ENCODE measurements around the gene RUNDC3A. TPM values are rescaled to one million over a fixed set of nuclear protein-coding genes. Genes with fewer than 3 reads are reported as not detected.

RUNDC3A gene
- total and polyA plus RNA-seq, 4 experiments from 2014 or later, result 0.19 to 0.28 TPM; not detected in 2

DNA sequence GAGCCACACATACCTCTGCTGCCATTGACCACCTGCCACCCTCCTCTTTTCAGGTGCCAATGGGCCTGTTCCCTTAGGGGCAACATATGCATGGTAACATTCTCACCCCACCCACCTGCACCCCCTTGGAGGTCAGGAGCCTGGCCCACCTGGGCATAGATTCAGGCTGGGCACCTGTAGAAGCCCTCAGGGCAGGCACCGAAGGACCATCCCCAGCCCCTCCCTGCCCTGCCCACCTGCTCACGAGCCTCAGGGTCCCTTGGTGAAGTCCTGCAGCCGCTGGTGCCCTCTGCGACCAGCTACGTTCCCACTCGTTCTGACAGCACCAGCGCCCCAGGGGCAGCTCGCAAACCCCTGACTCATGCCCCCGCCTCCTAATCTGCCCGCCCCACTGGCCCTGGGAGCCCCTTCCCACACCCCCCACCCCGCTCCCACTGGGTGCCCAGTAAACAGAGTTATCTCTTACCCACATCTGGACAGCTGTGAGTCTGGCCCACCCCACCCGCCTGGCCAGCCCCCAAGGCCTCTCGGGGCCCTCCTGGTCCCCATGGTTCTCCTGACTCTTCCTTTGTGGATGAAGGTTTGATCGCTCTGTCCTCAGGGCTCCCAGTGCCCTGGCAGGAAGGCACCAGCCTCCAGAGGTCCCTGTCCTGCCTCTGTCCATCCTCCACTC is 40.4 kb upstream of the RUNDC3A start, which contains the start of gene SLC4A1:
Gene SLC4A1, minus strand, starts transcription at position 318 of the 673 bp plus-strand sequence. CDS start 5,269 bp downstream, outside the sequence.
- Mint-ChIP-seq H3K4me1 (no peaks in the 10 kb centered on the region), H3K36me3 (no peaks in the 10 kb centered on the region), H3K27me3 (peaks cover 2 to 3% of the 10 kb centered on the region in 2 donors), H3K27ac (peak within 1 kb of the TSS in 1 of 7 donors; percentile 69), H3K9me3 (no peaks in the 10 kb centered on the region), H3K4me3 (no peak within 1 kb of the TSS)
- DNase-seq, result no peak
- CTCF ChIA-PET (ENCODE audit: partially characterized antibody), result interaction anchor here (0.9 to 1.0 kb wide), 2 partner anchors 19 to 20 kb away, joined by 3 read pairs; no protein-coding TSS in a partner anchor
- POLR2A ChIA-PET (ENCODE audit: partially characterized antibody), result no interaction called here
- Histone ChIP-seq H3K36me3 (ENCODE audit: insufficient read depth, low read length) (no peaks in the 10 kb centered on the region), H3K4me1 (ENCODE audit: insufficient read depth, low read length) (no peaks in the 10 kb centered on the region), H3K27ac (ENCODE audit: low read depth, low read length) (no peak within 1 kb of the TSS), H3K4me3 (ENCODE audit: low read length in 2 of 2) (no peak within 1 kb of the TSS), H3K27me3 (ENCODE audit: insufficient read depth, low read length) (no peaks in the 10 kb centered on the region), H3K9me3 (ENCODE audit: control insufficient read depth in 1 of 2, low read length in 2 of 2) (no peaks in the 10 kb centered on the region)
- intact Hi-C loops (cut with micrococcal nuclease), result no loop called here

- Mint-ChIP-seq H3K36me3 (no peaks in the 10 kb centered on the region), H3K27me3 (peaks cover 2 to 3% of the 10 kb centered on the region in 2 donors), H3K27ac (peak overlapping the region in 2 of 7 donors; percentile 17 to 60), H3K9me3 (no peaks in the 10 kb centered on the region), H3K4me3 (no peak overlapping the region), H3K4me1 (no peaks in the 10 kb centered on the region)
- no peak for DNase-seq
- intact Hi-C loops (cut with micrococcal nuclease), result no loop called here
- no peak overlapping the region for H3K4me3 ChIP-seq (ENCODE audit: low read length in 2 of 2)
- CTCF ChIA-PET (ENCODE audit: partially characterized antibody), result interaction anchor here (0.9 kb wide), 1 partner anchor 18 kb away, joined by 3 read pairs; no protein-coding TSS in a partner anchor
- POLR2A ChIA-PET (ENCODE audit: partially characterized antibody), result no interaction called here
- H3K9me3 ChIP-seq (ENCODE audit: control insufficient read depth in 1 of 2, low read length in 2 of 2), result no peaks in the 10 kb centered on the region
- no peak overlapping the region for H3K27ac ChIP-seq (ENCODE audit: low read depth, low read length)
- H3K4me1 ChIP-seq (ENCODE audit: insufficient read depth, low read length), result no peaks in the 10 kb centered on the region
- no peaks in the 10 kb centered on the region for H3K36me3 ChIP-seq (ENCODE audit: insufficient read depth, low read length)
- H3K27me3 ChIP-seq (ENCODE audit: insufficient read depth, low read length), result no peaks in the 10 kb centered on the region
These were observed 39.5 kb upstream of the RUNDC3A start for GRCh38 chr17:44268709-44269534.

DNA sequence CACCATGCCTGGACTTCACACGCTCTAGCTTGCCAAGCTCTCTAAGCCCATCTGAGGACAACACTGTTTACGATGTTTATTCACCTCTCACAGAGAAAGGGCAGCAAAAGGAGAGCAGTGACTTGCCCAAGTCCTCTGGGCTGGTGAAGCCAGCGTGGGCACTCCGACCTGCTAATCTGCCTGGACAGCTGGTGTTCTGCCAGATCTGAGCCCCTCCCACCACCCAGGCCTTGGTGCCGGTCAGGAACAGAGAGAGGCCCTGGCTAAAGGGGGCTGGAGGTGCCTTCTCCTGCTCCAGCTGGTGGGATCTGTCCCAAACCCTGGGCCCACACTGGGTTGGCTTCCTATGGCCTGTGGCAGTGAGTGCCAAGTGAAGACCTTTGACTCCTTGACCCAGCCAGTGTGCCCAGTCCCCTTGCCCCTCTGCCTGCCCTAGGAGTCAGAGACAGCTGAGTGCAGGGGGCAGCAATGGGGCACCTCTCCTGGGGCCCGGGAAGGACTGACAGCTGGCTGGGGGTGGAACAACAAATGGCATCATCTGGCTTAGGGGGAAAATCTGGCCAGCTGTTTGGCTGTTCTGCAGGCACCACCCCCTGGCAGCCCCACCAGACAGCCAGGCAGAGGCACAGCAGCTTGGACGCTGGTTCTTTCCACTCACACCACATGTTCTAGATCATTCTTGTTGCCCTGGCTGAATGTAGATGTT is 38.7 kb upstream of the RUNDC3A start:
- Histone ChIP-seq H3K9me3 (ENCODE audit: control insufficient read depth in 1 of 2, low read length in 2 of 2) (no peaks in the 10 kb centered on the region), H3K4me1 (ENCODE audit: insufficient read depth, low read length) (no peaks in the 10 kb centered on the region), H3K36me3 (ENCODE audit: insufficient read depth, low read length) (no peaks in the 10 kb centered on the region), H3K4me3 (ENCODE audit: low read length in 2 of 2) (no peak overlapping the region), H3K27ac (ENCODE audit: low read depth, low read length) (no peak overlapping the region), H3K27me3 (ENCODE audit: insufficient read depth, low read length) (no peaks in the 10 kb centered on the region)
- Mint-ChIP-seq H3K27me3 (peaks cover 2 to 3% of the 10 kb centered on the region in 2 donors), H3K36me3 (no peaks in the 10 kb centered on the region), H3K4me3 (no peak overlapping the region), H3K9me3 (no peaks in the 10 kb centered on the region), H3K4me1 (no peaks in the 10 kb centered on the region), H3K27ac (peak overlapping the region in 1 of 7 donors; percentile 60)
- ChIA-PET CTCF (ENCODE audit: partially characterized antibody) (no interaction called here), POLR2A (ENCODE audit: partially characterized antibody) (no interaction called here)
- DNase-seq, result no peak
- intact Hi-C loops (cut with micrococcal nuclease), result no loop called here

DNA sequence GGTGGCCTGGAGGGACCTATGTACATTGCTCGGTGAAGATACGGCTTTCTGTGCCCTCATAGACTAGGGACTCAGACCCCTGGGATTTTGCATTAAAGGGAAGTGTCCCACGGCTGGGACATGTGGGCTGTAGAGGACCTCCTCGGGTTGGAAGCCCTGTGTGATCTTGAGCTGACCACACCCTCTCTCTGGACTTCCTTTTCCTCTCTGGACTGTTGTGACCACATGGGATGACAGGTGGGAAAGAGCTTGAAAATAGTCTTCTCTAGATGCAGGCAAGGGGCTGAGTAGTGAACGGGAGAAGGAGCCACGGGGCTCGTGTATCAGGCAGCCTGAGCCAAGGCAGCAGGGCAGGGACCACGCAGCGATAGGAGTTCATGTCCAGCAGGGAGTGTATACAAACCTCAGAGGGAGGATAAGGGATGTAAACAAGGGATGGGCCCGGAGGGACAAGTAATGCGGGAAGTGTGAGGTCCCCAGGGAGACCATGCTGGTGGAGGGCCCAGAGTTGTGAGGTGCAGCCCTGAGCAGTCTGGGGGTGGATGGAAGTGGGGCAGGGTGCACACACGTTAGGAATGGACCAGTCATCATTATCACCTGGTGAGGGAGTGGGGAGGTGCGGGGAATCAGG is 36.0 kb upstream of the RUNDC3A start:
- intact Hi-C loops (cut with micrococcal nuclease), result no loop called here
- no peaks in the 10 kb centered on the region for H3K9me3 Mint-ChIP-seq

GRCh38 chr17:44272954-44273353 is 35.4 kb upstream of the RUNDC3A start:
- H3K4me1 Mint-ChIP-seq, result no peaks in the 10 kb centered on the region

More for the DNA sequence above, 36.0 kb upstream of the RUNDC3A start:
- no peak overlapping the region for H3K4me3 ChIP-seq (ENCODE audit: low read length in 2 of 2)
- Mint-ChIP-seq H3K36me3 (no peaks in the 10 kb centered on the region), H3K4me1 (no peaks in the 10 kb centered on the region), H3K27me3 (peaks cover 2 to 7% of the 10 kb centered on the region in 2 donors), H3K27ac (no peak overlapping the region), H3K4me3 (no peak overlapping the region)
- DNase-seq, result no peak
- H3K36me3 ChIP-seq (ENCODE audit: insufficient read depth, low read length), result no peaks in the 10 kb centered on the region
- ChIA-PET POLR2A (ENCODE audit: partially characterized antibody) (no interaction called here), CTCF (ENCODE audit: partially characterized antibody) (interaction anchor here (1.1 kb wide), 1 partner anchor 10 kb away, joined by 4 read pairs; no protein-coding TSS in a partner anchor)
- H3K9me3 ChIP-seq (ENCODE audit: control insufficient read depth in 1 of 2, low read length in 2 of 2), result no peaks in the 10 kb centered on the region
- no peak overlapping the region for H3K27ac ChIP-seq (ENCODE audit: low read depth, low read length)
- no peaks in the 10 kb centered on the region for H3K27me3 ChIP-seq (ENCODE audit: insufficient read depth, low read length)
- H3K4me1 ChIP-seq (ENCODE audit: insufficient read depth, low read length), result no peaks in the 10 kb centered on the region

DNA sequence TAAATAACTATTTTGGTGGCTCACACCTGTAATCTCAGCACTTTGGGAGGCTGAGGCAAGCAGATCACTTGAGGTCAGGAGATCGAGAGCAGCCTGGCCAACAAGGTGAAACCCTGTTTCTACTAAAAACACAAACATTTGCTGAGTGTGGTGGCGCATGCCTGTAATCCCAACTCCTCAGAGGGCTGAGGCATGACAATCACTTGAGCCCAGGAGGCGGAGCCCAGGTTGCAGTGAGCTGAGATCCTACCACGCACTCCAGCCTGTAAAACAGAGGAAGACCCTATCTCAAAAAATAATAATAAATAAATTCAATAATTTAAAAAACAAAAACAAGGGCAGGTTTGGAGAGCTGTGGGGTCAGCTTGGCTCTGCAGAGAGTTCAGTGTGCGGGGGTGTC is 34.8 kb upstream of the RUNDC3A start:
- peaks cover 2 to 9% of the 10 kb centered on the region in 2 donors for H3K27me3 Mint-ChIP-seq
- Histone ChIP-seq H3K36me3 (ENCODE audit: insufficient read depth, low read length) (no peaks in the 10 kb centered on the region), H3K4me3 (ENCODE audit: low read length in 2 of 2) (no peak overlapping the region), H3K27ac (ENCODE audit: low read depth, low read length) (no peak overlapping the region), H3K4me1 (ENCODE audit: insufficient read depth, low read length) (no peaks in the 10 kb centered on the region), H3K27me3 (ENCODE audit: insufficient read depth, low read length) (no peaks in the 10 kb centered on the region), H3K9me3 (ENCODE audit: control insufficient read depth in 1 of 2, low read length in 2 of 2) (no peaks in the 10 kb centered on the region)
- ChIA-PET CTCF (ENCODE audit: partially characterized antibody) (no interaction called here), POLR2A (ENCODE audit: partially characterized antibody) (no interaction called here)
- peaks cover 0 to 1% (median 0%) of the 10 kb centered on the region in 4 donors for H3K4me1 Mint-ChIP-seq
- no peak overlapping the region for H3K4me3 Mint-ChIP-seq
- H3K27ac Mint-ChIP-seq, result no peak overlapping the region
- H3K36me3 Mint-ChIP-seq, result no peaks in the 10 kb centered on the region
- no peak for DNase-seq
- intact Hi-C loops (cut with micrococcal nuclease), result no loop called here
- no peaks in the 10 kb centered on the region for H3K9me3 Mint-ChIP-seq

More at GRCh38 chr17:44272954-44273353, 35.4 kb upstream of the RUNDC3A start:
- no peak overlapping the region for H3K27ac ChIP-seq (ENCODE audit: low read depth, low read length)
- H3K4me3 Mint-ChIP-seq, result no peak overlapping the region
- no peaks in the 10 kb centered on the region for H3K9me3 Mint-ChIP-seq
- H3K27me3 ChIP-seq (ENCODE audit: insufficient read depth, low read length), result no peaks in the 10 kb centered on the region
- ChIA-PET POLR2A (ENCODE audit: partially characterized antibody) (no interaction called here), CTCF (ENCODE audit: partially characterized antibody) (interaction anchor here (1.1 kb wide), 1 partner anchor 10 kb away, joined by 4 read pairs; no protein-coding TSS in a partner anchor)
- no peaks in the 10 kb centered on the region for H3K36me3 Mint-ChIP-seq
- H3K4me3 ChIP-seq (ENCODE audit: low read length in 2 of 2), result no peak overlapping the region
- DNase-seq, result no peak
- peaks cover 2 to 7% of the 10 kb centered on the region in 2 donors for H3K27me3 Mint-ChIP-seq
- no peaks in the 10 kb centered on the region for H3K4me1 ChIP-seq (ENCODE audit: insufficient read depth, low read length)
- intact Hi-C loops (cut with micrococcal nuclease), result no loop called here
- no peak overlapping the region for H3K27ac Mint-ChIP-seq
- H3K36me3 ChIP-seq (ENCODE audit: insufficient read depth, low read length), result no peaks in the 10 kb centered on the region
- H3K9me3 ChIP-seq (ENCODE audit: control insufficient read depth in 1 of 2, low read length in 2 of 2), result no peaks in the 10 kb centered on the region
